ENCODE data around the gene GLI1. TPM values are rescaled to one million over a fixed set of nuclear protein-coding genes. Genes with fewer than 3 reads are reported as not detected.

GLI1 gene
- total and polyA plus RNA-seq, 2 of the 13 experiments (the other 11 are each of a cell fraction or from before 2014, with no cell fraction given): 0.09 to 0.20 TPM

GRCh38 chr12:57520053-57520818 is 60.7 kb downstream of the GLI1 start, which contains the start of gene DDIT3 (continued):
- TF ChIP-seq ESRRA (CRISPR knock-in tag; IDR thresholded peaks at IDR 0.05; ENCODE audit: low read depth): peak; percentile 74; the same call in 1 of the 2 replicates
- TF ChIP-seq CHCHD3 (CRISPR knock-in tag; IDR thresholded peaks at IDR 0.05): 0 out of 2 replicates have a peak, but pooled peaks have one; percentile 39
- no peak for TF ChIP-seq ZNF3 (CRISPR knock-in tag; IDR thresholded peaks at IDR 0.05)
- TF ChIP-seq HNF1A (IDR thresholded peaks at IDR 0.05; ENCODE audit: low read depth): no peak; the same call in 1 of the 2 replicates
- TF ChIP-seq HNF1A (CRISPR knock-in tag; IDR thresholded peaks at IDR 0.05; ENCODE audit: borderline replicate concordance): peak; percentile 73; the same call in 1 of the 2 replicates
- 0 out of 2 replicates have a peak, but pooled peaks have one; percentile 25 for TF ChIP-seq ZNF362 (CRISPR knock-in tag; IDR thresholded peaks at IDR 0.05; ENCODE audit: borderline replicate concordance)
- TF ChIP-seq GABPB1 (CRISPR knock-in tag; IDR thresholded peaks at IDR 0.05): peak; percentile 88
- TF ChIP-seq ZBTB8A (CRISPR knock-in tag; IDR thresholded peaks at IDR 0.05; ENCODE audit: borderline replicate concordance, low read depth): peak; percentile 73; the same call in 1 of the 2 replicates
- no peak for TF ChIP-seq SOX6 (IDR thresholded peaks at IDR 0.05)
- TF ChIP-seq SOX6 (CRISPR knock-in tag; IDR thresholded peaks at IDR 0.05): peak; percentile 44; the same call in 1 of the 2 replicates
- 0 out of 2 replicates have a peak, but pooled peaks have one; percentile 16 for TF ChIP-seq ZGPAT (CRISPR knock-in tag; IDR thresholded peaks at IDR 0.05)
- TF ChIP-seq CTCF (CRISPR knock-in tag; IDR thresholded peaks at IDR 0.05): peak; percentile 30; the same call in 1 of the 2 replicates
- TF ChIP-seq ZNF770 (CRISPR knock-in tag; IDR thresholded peaks at IDR 0.05): 0 out of 2 replicates have a peak, but pooled peaks have one; percentile 21
- TF ChIP-seq ZNF383 (CRISPR knock-in tag; IDR thresholded peaks at IDR 0.05; ENCODE audit: borderline replicate concordance): peak; percentile 78; the same call in 1 of the 2 replicates
- TF ChIP-seq ZNF207 (IDR thresholded peaks at IDR 0.05; ENCODE audit: borderline replicate concordance): no peak
- peak; percentile 91 for TF ChIP-seq ARNTL (CRISPR knock-in tag; IDR thresholded peaks at IDR 0.05)
- TF ChIP-seq KLF16 (CRISPR knock-in tag; IDR thresholded peaks at IDR 0.05): peak in 1 of 2 experiments; percentile 87; a peak in 2 of 4 replicates

All from HepG2 (cell line).